ENCODE data around the gene ERVFRD-1.
A peak's percentile ranks its signal among the peaks of the same experiment; 100 is the strongest.

The ERVFRD-1 gene

GRCh38 chr6:11080296-11080695 lies 31.2 kb downstream of the ERVFRD-1 start:
- no peak overlapping the region for H3K4me3 ChIP-seq (ENCODE audit: low read depth, low read length)
- no peak for TF ChIP-seq CTCF (IDR thresholded peaks at IDR 0.05; ENCODE audit: control insufficient read depth, extremely low read depth, insufficient read depth)

GRCh38 chr6:11078266-11078665 lies 33.3 kb downstream of the ERVFRD-1 start:
- H3K4me3 ChIP-seq (ENCODE audit: low read depth, low read length) = no peak overlapping the region
- DNase-seq (ENCODE audit: low read depth) = no peak
- TF ChIP-seq CTCF (IDR thresholded peaks at IDR 0.05; ENCODE audit: control insufficient read depth, extremely low read depth, insufficient read depth) = no peak

More at GRCh38 chr6:11080296-11080695, 31.2 kb downstream of the ERVFRD-1 start:
- no peak for DNase-seq (ENCODE audit: low read depth)

GRCh38 chr6:11076540-11076939 lies 35.0 kb downstream of the ERVFRD-1 start:
- DNase-seq (ENCODE audit: low read depth) = no peak
- H3K4me3 ChIP-seq (ENCODE audit: low read depth, low read length) = no peak overlapping the region
- no peak for TF ChIP-seq CTCF (IDR thresholded peaks at IDR 0.05; ENCODE audit: control insufficient read depth, extremely low read depth, insufficient read depth)

- no peak for TF ChIP-seq CTCF (IDR thresholded peaks at IDR 0.05; ENCODE audit: control insufficient read depth, extremely low read depth, insufficient read depth)
- no peak for DNase-seq (ENCODE audit: low read depth)
- H3K4me3 ChIP-seq (ENCODE audit: low read depth, low read length) = no peak overlapping the region
Measured at GRCh38 chr6:11072101-11072500, 39.4 kb downstream of the ERVFRD-1 start.

GRCh38 chr6:11069760-11070159 lies 41.8 kb downstream of the ERVFRD-1 start:
- no peak for TF ChIP-seq CTCF (IDR thresholded peaks at IDR 0.05; ENCODE audit: control insufficient read depth, extremely low read depth, insufficient read depth)
- DNase-seq (ENCODE audit: low read depth) = no peak
- no peak overlapping the region for H3K4me3 ChIP-seq (ENCODE audit: low read depth, low read length)

GRCh38 chr6:11067348-11067747 lies 44.2 kb downstream of the ERVFRD-1 start:
- no peak overlapping the region for H3K4me3 ChIP-seq (ENCODE audit: low read depth, low read length)
- peak; percentile 96 for DNase-seq (ENCODE audit: low read depth)
- TF ChIP-seq CTCF (IDR thresholded peaks at IDR 0.05; ENCODE audit: control insufficient read depth, extremely low read depth, insufficient read depth) = no peak

GRCh38 chr6:11066505-11067347 lies 44.8 kb downstream of the ERVFRD-1 start:
- H3K4me3 ChIP-seq (ENCODE audit: low read depth, low read length) = no peak overlapping the region
- TF ChIP-seq CTCF (IDR thresholded peaks at IDR 0.05; ENCODE audit: control insufficient read depth, extremely low read depth, insufficient read depth) = no peak
- DNase-seq (ENCODE audit: low read depth) = peak; percentile 25
